Activated T-helper 9 cell treated with anti-CD3 and anti-CD28 coated beads, Interleukin-2, amount 50 U/mL, for 16 hours (primary cell): ENCODE results near the gene ADTRP.

ENCODE experiments used
- DNase-seq: peaks from one replicate; pipeline ENCODE4 v3.0.0-alpha.2; 2020; ENCODE audit warnings: low read depth

ADTRP gene

DNA sequence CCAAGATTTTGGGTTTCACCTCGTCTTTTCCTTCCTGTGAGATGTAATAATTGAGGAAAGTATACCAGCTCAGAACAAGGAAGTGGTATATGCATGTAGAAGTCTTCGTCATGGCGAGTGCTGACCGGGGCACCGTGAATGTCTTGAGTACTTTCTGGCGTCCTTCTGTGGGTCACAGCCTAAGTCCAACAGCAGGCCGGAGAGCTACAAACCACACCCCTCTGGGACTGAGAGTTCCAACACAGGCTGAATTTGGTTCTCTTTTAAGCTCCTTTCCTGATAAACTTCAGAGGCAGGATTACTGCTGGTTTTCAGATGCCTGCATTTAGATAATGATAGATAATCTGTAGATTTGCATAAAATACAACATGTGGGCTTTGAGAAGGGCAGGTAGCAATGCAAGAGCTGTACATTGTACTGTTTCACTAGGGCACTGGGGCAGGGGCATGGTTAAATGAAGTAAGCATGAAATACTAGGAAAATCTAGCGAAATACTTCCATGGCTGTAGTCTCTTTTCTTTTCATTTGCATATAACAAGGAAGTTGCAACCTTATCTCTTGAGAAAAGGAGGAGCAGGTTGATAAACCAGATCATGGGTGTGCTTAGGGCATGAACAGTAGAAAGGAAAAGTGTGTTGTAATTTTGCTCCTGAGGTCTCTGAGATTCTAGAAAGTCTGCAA is at the start of gene ADTRP:
Gene ADTRP (minus strand): TSS at position 156 of the 681 bp plus-strand sequence. CDS start 44 bp downstream, at position 112.
- no peak for DNase-seq

GRCh38 chr6:11826779-11827178 is 48.2 kb upstream of the ADTRP start:
- no peak for DNase-seq

- DNase-seq = no peak
Observed at GRCh38 chr6:11824986-11825385, 46.4 kb upstream of the ADTRP start.

DNA sequence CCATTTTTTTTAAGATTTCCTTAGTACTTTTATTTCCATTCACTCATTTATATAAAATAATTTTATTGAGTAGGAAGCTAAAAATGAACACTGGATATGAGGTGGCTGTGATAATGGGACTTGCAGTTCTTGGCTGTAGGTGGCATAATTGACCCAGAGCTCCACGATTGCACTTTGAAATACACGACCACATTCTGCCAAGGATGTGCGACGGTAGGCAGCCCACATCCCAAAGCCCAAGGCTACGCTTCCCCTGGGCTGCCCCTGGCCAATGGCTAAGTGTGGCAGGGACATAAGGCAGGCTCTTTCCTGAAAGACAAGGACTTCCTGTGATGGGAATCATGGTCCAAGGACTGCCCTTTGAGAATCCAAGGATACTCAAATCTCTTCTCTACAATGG is 43.7 kb upstream of the ADTRP start:
- no peak for DNase-seq

GRCh38 chr6:11821781-11822180 is 43.2 kb upstream of the ADTRP start:
- no peak for DNase-seq

DNA sequence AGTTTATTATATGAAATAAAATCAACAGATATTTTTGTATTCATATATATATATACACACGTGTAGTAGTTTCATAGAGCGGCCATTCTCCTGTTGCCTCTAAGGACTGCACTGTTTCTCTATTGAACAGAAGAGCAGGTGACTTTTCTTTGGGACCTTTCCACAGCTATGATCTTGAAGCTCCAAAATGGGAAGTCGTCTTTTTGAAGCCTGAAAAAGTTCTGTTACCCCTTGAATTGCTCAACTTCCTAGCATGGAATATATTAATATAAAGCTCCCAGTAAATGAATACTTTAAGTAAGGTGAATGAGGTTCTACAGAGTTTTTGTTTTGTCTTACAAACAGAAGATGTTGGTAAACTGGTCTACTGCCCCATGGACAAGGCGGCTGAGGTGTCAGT is 42.2 kb upstream of the ADTRP start:
- DNase-seq = no peak

DNA sequence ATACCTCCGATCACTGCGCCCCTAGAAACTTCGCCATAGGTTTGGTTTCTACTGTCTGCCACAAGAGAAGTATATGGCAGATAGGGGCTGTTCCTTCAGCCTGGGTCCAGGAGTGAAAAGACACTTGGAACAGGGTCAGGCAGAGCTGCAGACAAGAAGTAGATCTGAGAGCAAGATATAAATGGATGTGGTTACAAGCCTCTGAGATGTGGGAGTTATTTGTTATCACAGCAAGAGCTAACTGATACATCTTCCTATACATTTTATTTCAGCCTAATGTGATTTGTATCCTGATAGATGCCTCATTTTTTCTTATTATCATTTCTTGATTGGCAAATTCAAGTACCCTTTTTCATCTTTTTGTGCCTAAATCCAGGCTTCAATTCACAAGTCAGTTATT is 40.9 kb upstream of the ADTRP start:
- DNase-seq = no peak

DNA sequence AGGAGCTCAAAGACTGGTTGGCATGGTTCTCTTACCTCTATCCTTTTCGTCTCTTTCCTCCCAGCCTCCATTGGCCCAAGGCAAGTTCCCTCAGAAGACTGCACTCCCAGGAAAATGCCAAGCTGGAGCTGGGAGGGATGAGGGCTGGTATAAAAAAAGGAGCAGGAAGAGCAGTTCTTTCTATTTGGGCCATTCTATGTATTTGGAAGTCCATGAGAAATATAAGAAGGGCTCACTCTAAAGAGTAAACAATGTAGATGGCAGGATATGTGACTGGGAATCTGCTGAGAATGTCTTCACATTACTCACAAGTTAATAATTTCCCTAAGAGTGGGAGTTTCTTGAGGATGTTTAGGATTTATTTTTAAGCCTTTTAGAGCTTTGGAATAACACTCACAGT is 36.6 kb upstream of the ADTRP start:
- no peak for DNase-seq

GRCh38 chr6:11814819-11815218 is 36.2 kb upstream of the ADTRP start:
- no peak for DNase-seq

DNA sequence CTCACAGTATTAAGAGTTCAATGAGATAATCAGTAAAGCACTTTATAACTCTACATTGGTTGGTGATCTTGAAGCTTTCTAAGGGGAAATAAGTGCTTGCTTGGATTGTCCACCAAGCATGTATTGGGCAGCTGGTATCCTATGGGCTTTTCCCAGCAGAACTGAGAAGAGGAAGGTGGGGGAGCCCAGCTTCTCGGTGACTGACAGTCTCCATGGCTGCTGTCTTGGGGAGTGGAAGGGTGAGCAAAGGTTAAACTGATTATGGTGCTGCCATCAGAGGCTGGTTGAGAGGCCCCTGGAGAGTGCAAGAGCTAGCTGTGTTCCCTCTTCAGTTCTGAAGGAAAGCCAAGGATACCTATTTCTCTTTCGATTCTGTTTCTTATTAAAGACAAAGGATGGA is 35.5 kb upstream of the ADTRP start:
- no peak for DNase-seq

- no peak for DNase-seq
Observed at GRCh38 chr6:11813606-11814005, 35.0 kb upstream of the ADTRP start.

- DNase-seq = no peak
Observed at GRCh38 chr6:11812951-11813350, 34.3 kb upstream of the ADTRP start.

GRCh38 chr6:11812439-11812838 is 33.8 kb upstream of the ADTRP start:
- DNase-seq = no peak

- no peak for DNase-seq
Observed at GRCh38 chr6:11811644-11812264, 33.2 kb upstream of the ADTRP start.

DNA sequence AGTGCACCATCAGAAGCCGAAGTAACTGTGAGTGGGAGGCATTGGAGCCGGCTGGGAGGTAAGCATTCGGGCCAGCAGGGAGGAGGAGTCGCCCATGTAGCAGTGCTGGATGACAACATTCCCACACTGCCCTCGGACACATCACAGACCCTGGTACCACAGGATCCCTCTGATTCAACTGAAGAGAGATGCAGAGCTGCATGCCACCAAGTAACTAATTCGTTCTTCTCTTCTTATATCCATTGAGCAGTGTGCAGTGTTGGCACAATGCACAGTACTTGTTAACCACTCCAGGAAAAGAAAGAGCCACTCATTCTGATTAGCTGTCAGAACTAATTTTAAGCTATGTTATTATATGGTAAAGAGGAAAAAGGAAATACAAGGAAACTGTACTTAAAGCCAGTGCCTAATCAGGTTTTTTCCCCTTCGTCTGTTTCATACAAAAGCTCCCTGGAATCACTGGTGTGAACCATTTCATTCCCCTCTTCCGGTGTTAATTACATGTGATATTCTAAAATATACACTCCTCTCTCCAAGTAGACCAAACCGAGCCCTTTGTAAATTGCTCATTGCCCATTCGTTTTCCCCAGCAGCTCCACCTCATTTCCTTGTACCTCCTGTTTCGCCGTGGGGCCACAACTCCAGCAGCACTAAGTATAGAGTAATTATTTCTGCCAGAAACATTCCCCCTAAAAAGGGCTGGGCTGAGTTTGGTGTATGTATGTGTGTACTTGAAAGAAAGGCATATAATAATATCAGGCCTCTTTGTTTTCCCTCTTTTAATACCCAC is 32.4 kb upstream of the ADTRP start:
- no peak for DNase-seq

- DNase-seq = no peak
Observed at GRCh38 chr6:11810039-11810541, 31.5 kb upstream of the ADTRP start.

GRCh38 chr6:11808054-11808453 is 29.5 kb upstream of the ADTRP start:
- no peak for DNase-seq

- DNase-seq = no peak
Observed at GRCh38 chr6:11806561-11807317, 28.1 kb upstream of the ADTRP start.

GRCh38 chr6:11805259-11806053 is 26.9 kb upstream of the ADTRP start:
- DNase-seq = no peak

DNA sequence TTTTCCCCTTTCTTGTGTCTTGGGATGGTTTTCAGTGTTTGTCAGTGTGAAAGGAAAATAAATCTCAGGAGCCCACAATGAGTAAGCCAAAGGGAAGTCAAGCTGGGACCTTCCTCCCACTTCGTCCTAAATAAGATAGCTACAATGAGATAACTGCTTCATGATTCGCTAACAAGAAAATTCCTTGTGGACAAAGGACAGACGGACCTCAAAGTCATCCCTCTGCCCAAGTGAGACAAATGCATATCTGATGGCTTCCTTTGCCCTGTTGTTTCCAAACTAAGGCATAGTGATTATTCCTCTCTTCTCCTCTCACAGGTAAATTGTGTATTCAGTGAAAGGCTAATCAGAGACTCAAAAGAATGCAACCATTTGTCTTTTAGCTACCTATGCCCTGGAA is 26.1 kb upstream of the ADTRP start:
- DNase-seq = no peak

DNA sequence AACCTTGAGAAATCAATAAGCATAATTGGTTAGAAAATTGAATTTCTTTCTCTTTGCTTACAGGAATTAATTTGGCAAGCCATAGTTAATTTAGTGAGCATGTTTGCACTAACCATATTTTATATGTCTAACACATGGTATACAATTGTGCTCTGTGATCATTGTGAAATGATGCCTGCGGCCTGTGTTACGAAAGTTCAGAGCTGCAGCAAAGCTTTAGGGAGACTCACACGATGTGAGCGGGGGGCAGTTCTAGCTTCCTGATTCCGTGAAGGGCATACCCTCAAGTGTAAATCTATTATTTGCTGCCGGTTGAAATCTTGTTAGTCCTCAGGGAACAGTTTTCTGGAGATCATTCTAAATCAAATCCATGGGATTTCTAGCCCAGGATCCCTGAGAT is 25.5 kb upstream of the ADTRP start:
- DNase-seq = no peak

DNA sequence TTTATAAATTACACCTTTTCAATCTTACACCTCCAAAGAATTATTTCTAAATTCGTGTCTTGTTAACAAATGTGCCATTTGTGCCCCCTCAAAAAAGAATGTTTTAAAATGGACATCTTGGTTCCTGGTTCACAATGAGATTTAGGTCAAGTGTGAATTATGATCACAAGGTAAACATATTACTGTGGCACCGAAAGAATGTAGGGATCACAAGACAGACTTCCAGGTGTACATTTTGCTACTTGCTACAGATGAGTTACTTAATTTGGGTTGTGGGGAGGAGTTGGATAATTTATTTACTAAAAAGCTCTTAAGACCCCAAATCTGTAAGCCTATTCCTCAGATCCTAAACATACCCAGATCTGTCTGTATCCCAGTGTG is 25.0 kb upstream of the ADTRP start:
- no peak for DNase-seq
